Measurements from ENCODE around the gene TBC1D9B.

The TBC1D9B gene

GRCh38 chr5:179840321-179840720 is 67.4 kb downstream of the TBC1D9B start:
- Histone ChIP-seq H3K27me3 (ENCODE audit: low read depth, low read length) (no peaks in the 10 kb centered on the region), H3K9me3 (ENCODE audit: insufficient read depth, low read length) (peaks cover 8% of the 10 kb centered on the region; the same call in 1 of the 2 replicates), H3K79me2 (ENCODE audit: low read length) (no peaks in the 10 kb centered on the region), H3K9ac (ENCODE audit: low read length) (no peak overlapping the region), H3K36me3 (replicated peaks; ENCODE audit: low read depth, low read length) (peaks cover 59% of the 10 kb centered on the region), H3K27ac (ENCODE audit: low read length) (no peak overlapping the region), H3K4me1 (ENCODE audit: low read length) (no peaks in the 10 kb centered on the region), H3K4me3 (ENCODE audit: low read length) (no peak overlapping the region), H4K20me1 (ENCODE audit: insufficient read depth, low read length) (peaks cover 20% of the 10 kb centered on the region; the same call in 1 of the 2 replicates), H2AFZ (ENCODE audit: low read depth, low read length) (no peak overlapping the region), H3K4me2 (ENCODE audit: low read length) (no peak overlapping the region)
- TF ChIP-seq CTCF (IDR thresholded peaks at IDR 0.05; ENCODE audit: low read depth, low read length) (no peak), EZH2phosphoT487 (IDR thresholded peaks at IDR 0.05; ENCODE audit: low read depth) (no peak)

GRCh38 chr5:179839328-179840256 is 68.1 kb downstream of the TBC1D9B start:
- Histone ChIP-seq H3K36me3 (replicated peaks; ENCODE audit: low read depth, low read length) (peaks cover 54% of the 10 kb centered on the region), H3K27me3 (ENCODE audit: low read depth, low read length) (no peaks in the 10 kb centered on the region), H3K4me3 (ENCODE audit: low read length) (no peak overlapping the region), H3K9me3 (ENCODE audit: insufficient read depth, low read length) (peaks cover 3% of the 10 kb centered on the region; the same call in 1 of the 2 replicates), H3K79me2 (ENCODE audit: low read length) (no peaks in the 10 kb centered on the region), H3K27ac (ENCODE audit: low read length) (no peak overlapping the region; the same call in 1 of the 2 replicates), H3K4me2 (ENCODE audit: low read length) (no peak overlapping the region), H2AFZ (ENCODE audit: low read depth, low read length) (no peak overlapping the region), H3K4me1 (ENCODE audit: low read length) (no peaks in the 10 kb centered on the region), H4K20me1 (ENCODE audit: insufficient read depth, low read length) (peaks cover 20% of the 10 kb centered on the region; the same call in 1 of the 2 replicates), H3K9ac (ENCODE audit: low read length) (no peak overlapping the region)
- TF ChIP-seq CTCF (IDR thresholded peaks at IDR 0.05; ENCODE audit: low read depth, low read length) (no peak), EZH2phosphoT487 (IDR thresholded peaks at IDR 0.05; ENCODE audit: low read depth) (no peak)

GRCh38 chr5:179837076-179838011 is 70.4 kb downstream of the TBC1D9B start:
- Histone ChIP-seq H3K4me1 (ENCODE audit: low read length) (no peaks in the 10 kb centered on the region), H3K4me2 (ENCODE audit: low read length) (no peak overlapping the region), H3K4me3 (ENCODE audit: low read length) (no peak overlapping the region), H3K79me2 (ENCODE audit: low read length) (peaks cover 5% of the 10 kb centered on the region; the same call in 1 of the 2 replicates), H2AFZ (ENCODE audit: low read depth, low read length) (no peak overlapping the region), H3K36me3 (replicated peaks; ENCODE audit: low read depth, low read length) (peaks cover 61% of the 10 kb centered on the region), H4K20me1 (ENCODE audit: insufficient read depth, low read length) (peaks cover 22% of the 10 kb centered on the region; the same call in 1 of the 2 replicates), H3K9me3 (ENCODE audit: insufficient read depth, low read length) (no peaks in the 10 kb centered on the region), H3K27ac (ENCODE audit: low read length) (no peak overlapping the region), H3K27me3 (ENCODE audit: low read depth, low read length) (no peaks in the 10 kb centered on the region), H3K9ac (ENCODE audit: low read length) (no peak overlapping the region)
- TF ChIP-seq EZH2phosphoT487 (IDR thresholded peaks at IDR 0.05; ENCODE audit: low read depth) (no peak), CTCF (IDR thresholded peaks at IDR 0.05; ENCODE audit: low read depth, low read length) (no peak)
